Amygdala (tissue), 56 donors: ENCODE results near the gene DCDC1.
"Not testable (repeated sequence)": the region's sequence is repeated elsewhere in the genome, so short reads cannot be mapped to it uniquely, and the experiment has no call there.

Source experiments
- DNase-seq, 56 donors: peaks; one replicate each; lab custom pipeline; 2025; lab: John Stamatoyannopoulos, UW

DCDC1 gene

DNA sequence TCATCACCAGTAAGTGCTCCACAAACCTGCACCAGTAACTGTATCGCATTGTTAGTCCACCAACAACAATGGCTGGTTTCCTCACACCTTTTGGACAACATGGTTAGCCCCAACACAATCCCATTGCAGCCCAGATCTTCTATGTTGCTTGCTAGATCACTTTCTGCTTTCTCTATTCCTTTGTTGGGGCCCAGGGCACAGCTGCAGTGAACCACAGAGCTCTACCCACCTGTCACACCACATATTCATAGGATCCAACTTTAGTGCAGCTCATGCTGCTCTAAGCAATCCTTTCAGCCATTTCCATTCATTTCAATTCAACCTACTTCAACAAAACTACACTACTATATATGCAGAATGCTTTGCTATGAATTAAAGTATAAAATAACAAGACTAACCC lies 364.3 kb downstream of the DCDC1 start:
- no peak for DNase-seq

DNA sequence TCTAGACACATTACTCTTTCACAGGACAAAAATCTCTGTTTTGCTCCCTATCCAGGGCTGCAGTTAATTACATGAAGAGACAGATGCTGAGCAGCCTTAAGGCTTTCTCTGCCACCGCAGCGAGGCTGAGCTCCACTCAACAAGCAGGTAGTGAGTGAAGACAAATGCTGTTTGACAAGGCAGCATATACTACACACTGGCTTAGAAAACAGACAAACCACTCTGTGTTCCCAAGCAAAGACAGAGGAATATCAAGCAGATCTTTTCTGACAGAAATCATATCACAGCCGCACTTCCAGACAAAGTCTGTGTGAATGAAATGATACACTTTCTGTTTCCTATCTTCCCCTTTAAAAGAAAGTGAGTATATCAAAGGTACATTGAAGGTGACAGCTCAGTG lies 368.1 kb downstream of the DCDC1 start:
- no peak for DNase-seq

DNA sequence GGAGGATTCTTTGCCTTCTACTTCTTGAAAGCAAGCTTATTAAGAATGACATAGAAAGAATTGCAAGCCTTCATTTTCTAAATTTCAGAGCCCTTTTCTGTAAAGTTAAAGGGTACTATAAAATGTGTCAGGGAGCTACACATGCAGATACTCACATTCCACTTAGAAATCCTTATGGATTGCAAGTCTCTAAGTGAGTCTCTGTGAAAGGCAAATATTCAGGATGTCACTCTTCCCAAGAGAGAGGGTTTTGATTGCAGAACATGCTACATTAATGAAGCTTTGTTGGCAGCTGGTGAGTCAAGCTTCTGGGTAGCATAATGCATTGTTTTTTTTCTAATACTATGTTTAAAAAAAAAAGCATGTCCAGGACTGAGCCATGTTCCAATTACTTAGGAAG lies 369.2 kb downstream of the DCDC1 start:
- no peak for DNase-seq

DNA sequence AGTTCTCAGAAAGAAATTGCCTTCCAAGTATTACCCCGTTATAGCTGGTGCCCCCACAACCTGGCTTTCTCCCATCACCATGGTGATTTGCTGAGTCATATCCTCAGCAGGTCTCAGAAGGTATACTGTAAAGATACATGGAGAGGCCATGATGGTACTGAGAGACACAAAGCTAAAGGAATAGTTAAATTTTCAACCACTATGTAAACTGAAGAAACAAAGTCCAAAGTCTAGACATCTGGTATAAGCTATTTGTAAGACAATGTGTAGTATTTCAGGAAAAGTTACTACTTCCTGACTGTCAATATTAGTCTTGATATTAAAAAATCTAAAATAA lies 377.1 kb downstream of the DCDC1 start:
- DNase-seq = no peak

DNA sequence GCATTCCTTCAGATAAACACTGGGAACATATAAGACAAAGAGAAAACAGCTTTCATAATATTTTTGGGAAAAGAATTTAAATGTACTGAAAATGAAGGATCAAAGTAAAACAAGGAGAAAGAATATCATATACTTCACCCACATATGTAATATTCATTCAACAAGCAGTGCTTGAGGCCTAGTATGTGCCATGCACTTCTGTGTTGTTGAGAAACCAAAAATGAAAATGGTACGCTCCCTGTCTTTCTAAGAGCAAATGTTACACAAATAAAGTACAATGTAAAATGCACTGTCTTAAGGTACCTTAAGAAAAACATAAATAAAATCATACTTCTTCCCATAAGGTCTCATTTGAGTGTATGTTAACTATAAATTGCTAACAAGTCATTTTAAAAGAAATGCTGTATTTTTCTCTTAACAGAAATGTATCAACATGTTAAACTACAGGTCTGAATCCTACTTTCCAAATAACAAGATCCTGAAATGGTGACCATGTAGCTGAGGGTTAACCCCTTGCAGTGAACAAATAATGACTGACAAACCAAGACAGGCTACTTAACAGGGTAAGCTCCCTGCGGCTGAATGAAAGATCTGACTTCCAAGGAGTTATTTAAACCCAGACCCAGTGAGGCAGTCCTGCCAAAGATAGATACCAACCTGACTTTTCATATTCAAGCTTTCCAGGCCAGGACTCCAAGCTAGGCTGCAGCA lies 377.6 kb downstream of the DCDC1 start:
- no peak for DNase-seq

DNA sequence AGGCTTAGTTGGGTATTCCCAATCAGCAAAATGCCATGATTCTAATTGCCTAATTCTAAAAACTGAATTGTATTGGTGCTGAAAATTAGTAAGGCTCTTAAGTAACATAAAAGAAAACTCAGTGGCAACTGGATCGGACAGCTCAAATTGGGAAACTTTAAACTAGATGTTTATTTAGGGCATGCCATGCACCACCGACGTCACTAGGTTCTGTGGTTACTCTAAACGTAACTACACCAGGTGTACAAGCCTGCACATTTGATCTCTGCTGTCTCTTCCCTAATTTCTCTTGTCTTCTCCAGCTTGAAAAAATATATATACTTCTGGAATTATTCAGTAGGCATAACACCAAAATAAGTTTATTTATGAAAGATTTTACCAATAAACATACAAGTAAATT lies 378.2 kb downstream of the DCDC1 start:
- DNase-seq = no peak

DNA sequence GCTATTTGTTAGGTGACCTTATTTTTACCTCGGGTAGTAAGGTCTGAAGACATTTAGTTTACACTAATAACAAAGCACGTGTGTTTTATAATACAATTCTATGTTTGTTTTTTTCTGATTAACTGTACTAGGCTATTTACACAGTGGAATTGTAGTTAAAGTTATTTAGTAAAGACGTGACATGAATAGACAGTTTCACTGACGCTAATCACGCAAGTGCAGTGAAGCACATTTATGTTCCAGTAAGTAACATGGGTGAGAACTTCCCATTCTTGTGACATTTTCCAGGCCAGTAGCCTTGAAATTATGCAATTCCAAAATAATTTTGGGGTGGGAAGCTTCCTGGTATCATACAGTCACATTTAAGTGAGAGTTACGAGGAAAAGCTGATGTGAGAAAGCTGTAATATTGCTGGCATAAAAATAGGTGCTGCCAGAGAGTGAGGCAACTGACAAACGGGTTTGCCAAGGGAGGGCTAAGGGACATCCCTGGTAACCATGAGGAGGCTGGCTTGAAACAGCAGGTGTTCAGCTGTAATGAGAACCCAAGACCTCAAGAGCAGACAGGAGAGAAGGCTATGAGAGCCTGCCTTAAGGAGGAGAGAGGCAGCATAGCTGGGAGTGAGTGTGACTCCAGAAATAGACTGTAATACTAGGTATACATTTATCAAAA lies 378.8 kb downstream of the DCDC1 start:
- DNase-seq = no peak

DNA sequence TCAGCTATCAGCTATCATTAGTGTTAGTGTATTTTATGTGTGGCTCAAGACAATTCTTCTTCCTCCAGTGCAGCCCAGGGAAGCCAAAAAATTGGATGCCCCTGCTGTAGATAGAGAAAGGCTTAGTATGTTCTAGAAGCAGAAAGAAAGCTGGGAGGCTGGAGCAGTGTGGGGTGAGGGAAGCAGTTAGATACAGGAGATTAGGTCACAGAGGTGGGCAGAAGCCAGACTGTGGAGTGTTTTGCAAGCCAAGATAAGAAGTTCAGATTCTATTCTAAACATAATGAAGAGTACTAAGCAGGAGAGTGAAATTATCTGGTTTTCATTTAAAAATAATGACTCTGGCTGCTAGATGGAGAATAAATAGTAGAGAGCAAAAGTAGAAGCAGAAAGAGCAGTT lies 381.7 kb downstream of the DCDC1 start:
- DNase-seq = no peak

DNA sequence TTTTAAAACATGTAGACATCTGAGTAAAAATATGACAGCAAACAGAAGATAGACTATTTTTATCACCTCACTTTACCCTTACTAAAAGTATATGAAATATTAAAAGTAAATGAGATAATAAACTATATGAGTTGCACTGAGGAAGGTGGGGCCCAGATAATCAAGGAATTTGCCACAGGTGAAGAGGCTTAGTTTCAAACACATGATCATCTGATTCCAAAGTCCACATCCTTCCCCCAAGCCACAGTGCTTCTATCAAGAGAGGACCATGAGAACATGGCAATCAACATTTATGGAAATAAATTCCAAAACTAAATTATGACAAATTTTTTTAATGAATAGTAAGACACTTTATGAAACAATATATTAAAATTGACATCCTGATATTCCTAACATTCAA lies 384.0 kb downstream of the DCDC1 start:
- no peak for DNase-seq

DNA sequence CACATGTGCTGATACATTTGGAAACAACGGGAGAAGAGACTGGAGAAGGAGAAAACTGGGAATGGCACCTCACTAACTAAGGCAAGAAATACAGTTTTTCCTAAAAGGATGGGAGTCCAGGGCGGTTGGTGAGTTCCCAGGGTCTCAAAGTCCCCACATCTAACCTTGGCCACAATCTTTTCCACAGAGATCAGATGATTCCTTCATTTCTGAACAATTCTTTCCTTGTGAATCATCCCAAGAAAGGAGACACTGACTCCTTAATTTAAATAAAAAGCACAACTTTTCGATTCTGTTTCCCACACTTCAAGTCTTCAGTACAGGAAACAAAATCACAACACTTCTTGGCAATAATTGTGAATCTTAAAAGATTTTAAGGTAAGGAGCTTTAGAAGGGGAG lies 384.7 kb downstream of the DCDC1 start:
- no peak for DNase-seq

DNA sequence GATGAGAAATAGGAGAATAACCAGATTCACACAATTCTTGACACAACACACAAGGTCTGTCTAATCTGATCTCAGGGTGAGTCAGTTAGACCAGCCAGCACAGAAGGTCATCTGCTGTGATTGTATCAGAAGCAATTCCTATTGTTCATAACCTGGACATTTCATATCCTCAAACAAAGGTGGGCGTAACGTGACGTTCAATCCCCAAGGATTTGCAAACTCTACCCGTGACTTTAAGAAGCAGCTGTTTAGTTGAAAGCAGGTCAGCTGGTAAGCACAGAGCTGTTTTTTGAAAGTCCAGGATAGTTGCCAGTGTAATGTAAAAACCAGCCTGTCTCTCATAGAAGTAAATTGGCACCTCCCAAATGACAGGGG lies 385.1 kb downstream of the DCDC1 start:
- DNase-seq = no peak

DNA sequence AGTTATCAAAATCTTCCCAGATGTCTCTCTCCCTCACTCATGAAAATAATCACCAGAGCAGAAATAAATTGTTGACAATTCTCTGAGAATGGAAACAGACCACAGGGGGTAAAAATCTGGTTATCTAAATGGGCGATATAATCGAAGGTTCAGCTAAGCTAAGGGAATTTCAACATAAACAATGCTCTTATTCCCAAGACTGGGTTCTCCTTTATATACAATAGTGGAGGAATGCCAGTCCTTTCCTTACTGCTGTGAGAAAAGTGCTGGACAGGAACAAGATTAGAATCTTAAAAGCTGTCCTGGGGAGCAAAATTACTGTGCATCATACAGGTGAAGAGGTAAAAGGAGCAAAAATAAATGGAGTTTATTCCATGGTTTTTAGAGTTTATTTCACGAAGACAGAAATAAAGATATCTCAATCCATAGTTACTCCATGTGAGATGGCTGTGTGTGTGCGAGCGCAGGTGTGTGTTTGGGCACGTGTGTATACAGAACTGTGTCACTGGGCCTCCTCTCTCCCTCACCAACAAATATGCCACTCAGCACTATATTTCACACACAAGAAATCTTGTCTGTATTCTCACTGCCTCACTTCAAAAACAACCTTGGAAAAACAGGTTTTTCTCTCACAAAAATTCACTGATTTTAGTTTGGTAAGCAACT lies 385.6 kb downstream of the DCDC1 start:
- no peak for DNase-seq

DNA sequence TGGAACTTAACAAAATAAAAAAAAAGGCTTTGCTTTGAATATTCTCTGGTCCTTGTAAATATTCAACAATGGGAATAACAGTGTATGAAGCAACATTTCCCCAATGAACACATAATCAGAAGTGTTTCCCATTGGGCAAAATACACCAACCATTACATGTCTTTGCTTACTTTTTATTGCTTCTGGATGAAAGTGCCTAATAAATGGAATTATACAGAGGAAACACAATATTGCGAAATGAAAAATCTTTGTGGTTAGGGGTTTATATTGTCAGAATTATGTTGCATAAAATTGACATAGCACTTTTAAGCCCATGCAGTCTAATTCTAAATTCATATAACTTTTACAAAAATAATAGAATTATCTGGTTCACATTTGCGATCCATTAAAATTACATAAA lies 386.4 kb downstream of the DCDC1 start:
- no peak for DNase-seq

DNA sequence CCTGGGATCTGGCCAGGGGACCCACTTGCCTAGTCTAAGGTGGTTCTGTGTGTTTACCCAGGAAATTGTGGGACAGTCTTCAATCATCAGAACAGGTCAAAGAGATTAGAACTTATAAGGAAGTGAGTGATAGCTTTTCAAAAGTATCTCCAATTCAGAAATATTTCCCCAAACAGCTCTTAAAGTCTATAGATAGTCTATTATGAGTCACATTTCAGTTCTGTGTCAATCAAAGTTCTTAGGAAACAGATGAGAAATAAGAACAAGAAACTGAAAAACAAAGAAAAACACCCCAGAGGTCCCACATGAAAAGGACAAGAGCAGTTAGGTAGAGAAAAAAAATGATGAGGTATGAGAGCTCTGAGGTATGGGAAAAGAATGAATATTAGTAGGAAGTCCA lies 402.0 kb downstream of the DCDC1 start:
- no peak for DNase-seq

DNA sequence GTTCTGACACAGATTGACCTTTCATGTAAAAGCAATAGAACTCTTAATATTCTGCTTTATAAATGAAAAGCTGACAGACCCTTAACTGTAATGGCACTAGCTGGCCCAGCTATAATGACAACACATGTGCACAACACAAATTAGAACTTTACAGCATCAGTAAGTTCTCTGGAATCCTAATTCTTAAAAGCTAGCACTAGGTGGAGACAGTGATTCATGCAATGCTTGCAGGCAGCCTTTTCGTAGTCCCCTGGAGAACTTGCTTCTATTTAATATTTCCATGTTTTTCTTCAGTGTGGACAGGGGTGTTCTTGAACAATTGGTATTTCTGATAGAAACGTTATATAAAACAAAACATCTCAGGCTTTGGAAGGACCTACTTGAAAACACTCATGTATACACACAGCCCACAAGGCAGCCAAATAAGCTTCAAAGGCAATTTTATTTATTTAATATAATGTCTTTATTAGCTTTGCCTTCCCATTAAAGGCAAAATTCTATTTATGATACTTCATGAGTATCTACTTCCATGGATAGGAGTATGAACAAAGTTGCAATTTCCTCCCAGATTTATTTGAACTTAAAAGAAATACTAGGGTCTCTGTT lies 409.0 kb downstream of the DCDC1 start:
- peak in 2 of 56 donors; percentile 2 to 8 for DNase-seq

DNA sequence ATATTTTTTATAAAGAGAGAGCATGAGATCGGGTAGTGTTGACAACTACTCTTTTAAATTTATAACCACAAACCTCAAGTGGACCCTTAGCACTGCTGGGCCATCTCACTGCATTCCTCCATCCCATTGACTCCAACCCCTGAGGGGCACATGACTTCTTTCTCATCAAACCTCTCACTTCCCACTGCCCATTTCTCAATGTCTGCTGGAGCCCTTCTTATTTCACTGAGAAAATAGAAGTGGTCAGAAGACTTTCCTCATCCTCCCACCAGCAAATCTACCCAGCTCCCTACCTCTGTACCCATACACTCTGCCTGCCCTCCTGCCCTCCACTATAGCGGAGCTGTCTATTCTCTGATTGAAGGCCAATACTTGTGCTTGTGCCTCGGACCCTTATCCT lies 412.8 kb downstream of the DCDC1 start:
- DNase-seq = no peak

DNA sequence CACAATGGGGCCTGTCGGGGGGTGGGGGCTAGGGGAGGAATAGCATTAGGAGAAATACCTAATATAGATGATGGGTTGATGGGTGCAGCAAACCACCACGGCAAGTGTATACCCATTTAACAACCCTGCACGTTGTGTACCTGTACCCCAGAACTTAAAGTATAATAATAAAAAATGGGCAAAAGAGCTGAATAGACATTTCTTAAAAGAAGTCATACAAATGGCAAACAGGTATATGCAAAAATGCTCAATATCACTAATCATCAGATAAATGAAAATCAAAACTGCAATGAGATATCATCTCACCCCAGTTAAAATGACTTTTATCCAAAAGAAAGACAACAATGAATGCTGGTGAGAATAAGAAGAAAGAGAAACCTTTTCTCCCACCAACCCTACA lies 419.7 kb downstream of the DCDC1 start:
- DNase-seq = no peak

DNA sequence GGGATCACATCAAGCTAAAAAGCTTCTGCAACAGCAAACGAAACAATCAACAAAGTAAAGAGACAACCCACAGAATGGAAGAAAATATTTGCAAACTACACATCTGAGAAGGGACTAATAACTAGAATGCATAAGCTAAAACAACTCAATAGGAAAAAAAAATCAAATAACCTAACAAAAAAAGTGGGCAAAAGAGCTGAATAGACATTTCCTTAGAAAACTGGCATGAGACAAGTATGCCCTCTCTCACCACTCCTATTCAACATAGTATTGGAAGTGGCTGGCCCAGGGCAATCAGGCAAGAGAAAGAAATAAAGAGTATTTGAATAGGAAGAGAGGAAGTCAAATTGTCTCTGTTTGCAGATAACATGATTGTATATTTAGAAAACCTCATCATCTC lies 421.8 kb downstream of the DCDC1 start:
- DNase-seq = not testable (repeated sequence)

DNA sequence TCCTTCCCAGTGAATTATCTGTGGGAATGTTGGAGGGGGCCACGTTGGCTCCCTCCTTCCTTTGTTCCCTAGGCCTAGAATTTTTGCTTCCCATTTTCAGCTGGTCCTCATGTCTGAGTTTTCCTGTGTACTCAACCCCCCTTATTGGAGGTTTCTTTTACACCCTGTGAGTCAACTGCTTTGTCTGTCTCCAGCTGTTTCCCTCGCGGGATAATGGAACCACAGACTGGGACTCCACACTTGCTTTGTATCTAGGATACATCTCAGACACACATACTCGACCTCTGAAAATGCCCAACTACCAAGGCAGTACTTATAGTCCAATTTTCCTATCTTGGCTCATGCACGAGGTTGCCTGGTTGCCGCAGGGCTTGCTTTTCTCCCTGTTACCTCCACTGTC lies 430.7 kb downstream of the DCDC1 start:
- DNase-seq = no peak

DNA sequence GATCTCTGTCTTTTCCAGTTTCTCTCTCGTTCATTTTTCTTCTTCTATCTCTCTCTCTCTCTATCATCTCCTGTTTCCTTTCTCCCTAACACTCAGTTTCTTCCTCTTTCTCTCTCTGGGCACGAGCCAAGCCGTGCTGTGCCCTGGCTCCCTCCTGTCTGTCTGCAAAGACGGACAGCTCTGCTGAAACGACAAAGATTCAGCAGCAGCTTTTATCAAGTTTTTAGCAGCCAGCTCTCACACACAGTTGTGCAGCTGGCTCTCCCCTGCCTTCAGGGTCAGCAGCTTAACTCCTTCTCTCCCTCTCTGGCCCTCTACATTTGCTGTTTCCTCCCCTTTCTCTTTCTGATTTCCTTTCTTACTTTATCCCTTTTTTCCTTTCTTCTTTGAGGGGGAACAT lies 431.4 kb downstream of the DCDC1 start:
- DNase-seq = no peak

DNA sequence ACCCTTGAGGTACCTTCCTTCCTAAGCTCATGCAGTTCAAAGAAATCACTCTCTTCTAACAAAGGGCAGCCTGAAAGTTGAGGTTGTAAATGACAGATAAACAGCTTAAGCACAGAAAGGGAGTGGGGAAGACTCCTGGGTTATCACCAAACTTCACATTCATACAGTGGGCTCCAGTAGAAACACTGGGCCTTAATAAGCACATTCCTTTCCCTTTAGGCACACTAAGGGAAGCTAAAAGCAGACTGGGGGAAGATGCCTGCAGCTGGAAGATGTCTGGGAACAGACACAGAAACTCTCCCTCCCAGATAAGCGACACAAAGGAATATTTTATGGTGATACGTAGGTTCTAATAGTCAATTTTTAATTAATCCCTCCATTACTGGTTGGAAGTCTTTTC lies 433.0 kb downstream of the DCDC1 start:
- DNase-seq = no peak

DNA sequence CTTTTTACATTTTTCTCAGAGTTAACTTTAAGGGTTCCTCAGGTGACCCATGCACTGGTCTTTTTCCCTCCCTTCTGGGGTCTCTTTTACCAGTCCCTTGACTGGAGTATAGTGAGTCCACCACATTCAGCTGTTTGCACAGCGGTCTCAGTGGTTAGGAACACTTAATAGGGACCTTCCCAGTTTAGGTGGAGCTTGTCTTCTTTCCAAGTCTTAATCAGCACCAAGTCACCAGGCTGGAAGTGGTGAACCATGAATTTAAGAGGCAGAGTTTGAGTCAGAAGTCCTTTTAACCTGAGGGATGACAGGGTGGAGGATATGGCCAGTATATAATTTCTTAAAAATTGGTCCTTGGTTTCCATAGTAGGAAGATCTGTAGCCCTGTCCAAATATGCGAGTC lies 433.7 kb downstream of the DCDC1 start:
- DNase-seq = no peak
